Spleen (tissue), 13 donors: ENCODE data around the gene GLYATL3. TPM values are rescaled to one million over a fixed set of nuclear protein-coding genes. Genes with fewer than 3 reads are reported as not detected.
A peak's percentile ranks its signal among the peaks of the same experiment; 100 is the strongest.

Experiments
- DNase-seq: peaks from one replicate; pipeline ENCODE4 v3.0.0-alpha.2; 2020
- H3K27ac ChIP-seq, 8 donors: fragments of 200-600 bp; sonication (generic) in 7 of 8; 1 replicate in 4 of 8; 2 replicates in 4 of 8; pipeline versions ENCODE4 v1.5.0 to v1.8.0; 2016 to 2021; ENCODE audit warnings: inconsistent platforms in 4 of 8, mild to moderate bottlenecking in 4 of 8, moderate library complexity in 1 of 8
- H3K27me3 ChIP-seq, 7 donors: fragments of 200-600 bp; sonication (generic) in 6 of 7; replicated peaks in 1 of 7; 1 replicate in 4 of 7; 2 replicates in 3 of 7; pipeline versions ENCODE4 v1.5.0 to v1.8.0; 2016 to 2021; ENCODE audit warnings: inconsistent platforms in 3 of 7, mild to moderate bottlenecking in 1 of 7
- H3K36me3 ChIP-seq, 6 donors: fragments of 200-600 bp; sonication (generic) in 5 of 6; 1 replicate in 4 of 6; 2 replicates in 2 of 6; pipeline versions ENCODE4 v1.5.0 to v1.8.0; 2016 to 2021; ENCODE audit warnings: inconsistent platforms in 2 of 6
- H3K4me1 ChIP-seq, 6 donors: fragments of 200-600 bp; sonication (generic) in 5 of 6; 1 replicate in 3 of 6; 2 replicates in 3 of 6; pipeline versions ENCODE4 v1.5.0 to v1.8.0; 2016 to 2021; ENCODE audit warnings: inconsistent platforms in 3 of 6
- H3K4me3 ChIP-seq, 8 donors: fragments of 200-600 bp; sonication (generic) in 7 of 8; 1 replicate in 4 of 8; 2 replicates in 4 of 8; pipeline versions ENCODE4 v1.5.0 to v1.8.0; 2016 to 2021; ENCODE audit warnings: inconsistent platforms in 4 of 8, mild to moderate bottlenecking in 4 of 8, moderate library complexity in 2 of 8
- H3K9me3 ChIP-seq, 8 donors: fragments of 200-600 bp; sonication (generic) in 7 of 8; 1 replicate in 4 of 8; 2 replicates in 4 of 8; pipeline versions ENCODE4 v1.5.0 to v1.8.0; 2016 to 2021; ENCODE audit warnings: inconsistent platforms in 4 of 8
- CTCF ChIP-seq, 11 experiments: fragments of 200-600 bp in 7 of 11; fragments of 450-650 bp in 4 of 11; sonication (generic) in 4 of 11; IDR thresholded peaks in 8 of 11; conservative IDR thresholded peaks in 3 of 11; 1 replicate in 7 of 11; 2 replicates in 4 of 11; pipeline versions ENCODE4 v1.4.0 to v1.8.0; 2016 to 2021; ENCODE audit warnings: antibody characterized with exemption in 11 of 11, inconsistent platforms in 4 of 11, mild to moderate bottlenecking in 1 of 11
- POLR2A ChIP-seq, 3 donors: fragments of 450-650 bp; IDR thresholded peaks; one replicate each; pipeline ENCODE4 v1.5.1; 2017; ENCODE audit warnings: antibody characterized with exemption in 3 of 3, mild to moderate bottlenecking in 1 of 3
- POLR2AphosphoS5 ChIP-seq, 3 donors: sonication (generic); formaldehyde crosslinking; IDR thresholded peaks; one replicate each; pipeline ENCODE4 v1.5.1; 2017; ENCODE audit warnings: antibody characterized with exemption in 3 of 3
- WGBS, 5 donors: extraction: QIAGEN DNeasy Blood & Tissue Kit in 3 of 5; methylation state at CpG; one replicate each; pipeline versions ENCODE4 v1.1.5 to v1.1.7; 2013 to 2018; 5-methylcytosine and 5-hydroxymethylcytosine counted together
- intact Hi-C: fragments of 100-400 bp; cut with DNase I; formaldehyde crosslinking; loops from one replicate; pipeline ENCODE4 v1.15.0; 2023; ENCODE audit warnings: low total_unique reads
- long read RNA-seq, 2 donors: transcript quantifications; one replicate each; lab custom pipeline, GENCODE V29; 2026
- polyA plus RNA-seq, 3 donors: library from polyadenylated mRNA; stranded (reverse); fragments of 200-250 nt; gene quantifications; one replicate each; pipeline ENCODE4 v1.2.1, GENCODE V29; 2013
- total RNA-seq, 7 donors: library from RNA; depleted of rRNA in 3 of 7; stranded (reverse); fragments of >200 nt in 3 of 7; fragmentation: NEBNext Ultra II Directional in 4 of 7; extraction: Animal tissue kit (Norgen Biotek cat#: 25700) in 4 of 7; gene quantifications; one replicate each; pipeline versions ENCODE4 v1.1.0 to v1.2.1, GENCODE V29; 2016 to 2021
- donor health status: healthy with polysubstance abuse.
- donor health status: DM: no; HTN: no; CAD: no; lungs with moderate emphysema.
- donor health status: DM: no; HTN: no; CAD: no.
- donor health status: Bipolar disorder and iron deficiency.
- donor health status: healthy.
- donor health status: DM: no; HTN: no; CAD: no.
- donor health status: DM: yes; HTN: yes; CAD: no.

Gene GLYATL3
- total RNA-seq (not detected), polyA plus RNA-seq (not detected)
- long read RNA-seq, donor 1: 0 reads
- long read RNA-seq, donor 2: 0 reads

DNA sequence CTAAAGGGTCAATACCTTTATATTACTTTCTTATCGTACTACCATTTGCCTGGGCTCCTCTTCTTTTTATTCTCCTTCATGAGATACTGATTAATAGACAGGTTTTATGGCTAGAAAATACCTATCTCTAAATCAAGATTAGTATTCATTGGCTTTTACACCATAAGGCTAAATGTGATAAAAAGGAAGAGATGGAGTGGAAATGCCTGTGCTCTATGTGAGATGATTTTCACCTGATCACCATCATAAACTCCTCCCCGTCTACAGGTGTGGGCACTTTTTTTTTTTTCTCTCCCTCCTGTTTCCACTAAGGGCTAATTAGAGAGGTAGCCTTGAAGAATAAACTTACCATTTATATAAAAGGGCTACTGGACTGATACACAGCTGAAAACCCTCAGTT lies at the start of gene GLYATL3:
GLYATL3 (plus strand) TSS at position 301 of the 400 bp plus-strand sequence. CDS start 12,068 bp downstream, outside the sequence.
- H3K9me3 ChIP-seq: no peaks in the 10 kb centered on the region
- H3K27me3 ChIP-seq: no peaks in the 10 kb centered on the region
- no peak for TF ChIP-seq CTCF (IDR thresholded peaks at IDR 0.05 in 8 of 11, conservative IDR thresholded peaks at IDR 0.05 in 3 of 11)
- TF ChIP-seq POLR2A (IDR thresholded peaks at IDR 0.05): no peak
- no peak for TF ChIP-seq POLR2AphosphoS5 (IDR thresholded peaks at IDR 0.05)
- intact Hi-C loops: no loop called here
- H3K27ac ChIP-seq: no peak within 1 kb of the TSS
- WGBS, 5 donors: 35 to 83% (median 77%) methylated on average over 2 of the region's 2 CpGs
- peaks cover 0 to 5% (median 0%) of the 10 kb centered on the region in 6 donors for H3K36me3 ChIP-seq
- no peak within 1 kb of the TSS for H3K4me3 ChIP-seq
- DNase-seq: no peak
- no peaks in the 10 kb centered on the region for H3K4me1 ChIP-seq

DNA sequence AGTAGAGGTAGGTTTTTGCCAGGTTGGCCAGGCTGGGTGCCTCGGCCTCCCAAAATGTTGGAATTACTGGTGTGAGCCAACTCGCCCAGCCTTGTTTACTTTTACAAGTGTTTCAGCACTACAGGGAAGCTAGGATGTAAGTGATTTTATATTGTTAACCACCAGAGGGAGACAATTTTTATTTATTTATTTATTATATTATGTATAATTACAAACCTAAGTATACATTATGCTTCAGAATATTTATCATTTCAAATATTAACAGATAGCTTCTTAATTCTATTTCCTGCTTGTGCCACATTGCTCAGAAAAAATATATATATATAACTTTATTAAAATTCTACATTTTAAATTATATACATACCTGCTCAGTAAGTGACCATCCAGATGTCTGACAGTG lies 46.5 kb upstream of the GLYATL3 start:
- Histone ChIP-seq H3K36me3 (peaks cover 0 to 100% (median 53%) of the 10 kb centered on the region in 6 donors), H3K9me3 (no peaks in the 10 kb centered on the region), H3K27ac (no peak overlapping the region), H3K27me3 (no peaks in the 10 kb centered on the region), H3K4me1 (peaks cover 0 to 9% (median 0%) of the 10 kb centered on the region in 6 donors), H3K4me3 (no peak overlapping the region)
- WGBS, 5 donors: 90 to 98% (median 92%) methylated on average over 2 of the region's 2 CpGs
- no peak for DNase-seq
- intact Hi-C loops: no loop called here
- peak in 2 of 11 experiments; percentile 28 to 29 for TF ChIP-seq CTCF (IDR thresholded peaks at IDR 0.05 in 8 of 11, conservative IDR thresholded peaks at IDR 0.05 in 3 of 11)
- TF ChIP-seq POLR2AphosphoS5 (IDR thresholded peaks at IDR 0.05): no peak
- no peak for TF ChIP-seq POLR2A (IDR thresholded peaks at IDR 0.05)

GRCh38 chr6:49454787-49455709 lies 44.7 kb upstream of the GLYATL3 start:
- Histone ChIP-seq H3K4me3 (no peak overlapping the region), H3K9me3 (no peaks in the 10 kb centered on the region)
- TF ChIP-seq POLR2AphosphoS5 (IDR thresholded peaks at IDR 0.05): no peak
- TF ChIP-seq POLR2A (IDR thresholded peaks at IDR 0.05): no peak
- no peak for TF ChIP-seq CTCF (IDR thresholded peaks at IDR 0.05 in 8 of 11, conservative IDR thresholded peaks at IDR 0.05 in 3 of 11)

DNA sequence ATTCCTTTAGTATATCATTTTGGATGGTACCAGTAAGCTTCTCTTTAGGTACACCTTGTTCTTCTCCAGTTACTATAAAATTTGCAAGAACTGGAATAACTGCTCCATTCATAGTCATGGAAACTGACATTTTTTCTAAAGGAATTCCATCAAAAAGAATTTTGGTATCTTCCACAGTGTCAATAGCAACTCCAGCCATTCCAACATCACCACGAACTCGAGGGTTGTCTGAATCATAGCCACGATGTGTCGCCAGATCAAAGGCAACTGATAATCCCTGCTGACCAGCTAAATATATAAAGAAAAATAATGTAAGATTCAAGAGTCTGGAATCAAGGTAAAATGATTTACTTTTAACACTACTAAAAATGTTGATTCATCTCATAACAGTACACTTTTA lies 42.0 kb upstream of the GLYATL3 start:
- peaks cover 0 to 65% (median 27%) of the 10 kb centered on the region in 6 donors for H3K36me3 ChIP-seq
- intact Hi-C loops: no loop called here
- WGBS, 5 donors: 75 to 96% (median 93%) methylated on average over 4 of the region's 4 CpGs
- H3K4me1 ChIP-seq: peaks cover 17 to 52% (median 28%) of the 10 kb centered on the region in 6 donors
- no peak overlapping the region for H3K4me3 ChIP-seq
- no peaks in the 10 kb centered on the region for H3K27me3 ChIP-seq
- no peak overlapping the region for H3K27ac ChIP-seq
- H3K9me3 ChIP-seq: no peaks in the 10 kb centered on the region
- TF ChIP-seq POLR2A (IDR thresholded peaks at IDR 0.05): no peak
- no peak for TF ChIP-seq CTCF (IDR thresholded peaks at IDR 0.05 in 8 of 11, conservative IDR thresholded peaks at IDR 0.05 in 3 of 11)
- no peak for TF ChIP-seq POLR2AphosphoS5 (IDR thresholded peaks at IDR 0.05)
- no peak for DNase-seq

More at GRCh38 chr6:49454787-49455709, 44.7 kb upstream of the GLYATL3 start:
- H3K36me3 ChIP-seq: peaks cover 0 to 93% (median 47%) of the 10 kb centered on the region in 6 donors
- no peaks in the 10 kb centered on the region for H3K27me3 ChIP-seq
- intact Hi-C loops: no loop called here
- H3K27ac ChIP-seq: no peak overlapping the region
- no peak for DNase-seq
- peaks cover 0 to 25% (median 7%) of the 10 kb centered on the region in 6 donors for H3K4me1 ChIP-seq
- WGBS, 5 donors: 82 to 90% (median 85%) methylated on average over 3 of the region's 3 CpGs
